Left ventricle myocardium inferior (tissue), 1 donor: ENCODE results near the gene CRYBB1. TPM values are rescaled to one million over a fixed set of nuclear protein-coding genes. Genes with fewer than 3 reads are reported as not detected.

Source experiments
- DNase-seq: peaks from one replicate; pipeline ENCODE4 v3.0.0-alpha.2; 2020
- H3K27ac ChIP-seq: fragments of 200-600 bp; replicated peaks from 2 replicates; pipeline ENCODE4 v1.8.0; 2021
- H3K27me3 ChIP-seq: fragments of 200-600 bp; 2 replicates; pipeline ENCODE4 v1.8.0; 2021; ENCODE audit warnings: low read depth
- H3K36me3 ChIP-seq: fragments of 200-600 bp; 2 replicates; pipeline ENCODE4 v1.8.0; 2021
- H3K4me1 ChIP-seq: fragments of 200-600 bp; 2 replicates; pipeline ENCODE4 v1.8.0; 2021
- H3K4me3 ChIP-seq: fragments of 200-600 bp; 2 replicates; pipeline ENCODE4 v1.8.0; 2021; ENCODE audit warnings: mild to moderate bottlenecking, moderate library complexity
- H3K9me3 ChIP-seq: fragments of 200-600 bp; replicated peaks from 2 replicates; pipeline ENCODE4 v1.8.0; 2021
- CTCF ChIP-seq: fragments of 200-600 bp; IDR thresholded peaks from 2 replicates; pipeline ENCODE4 v1.8.0; 2021; ENCODE audit warnings: antibody characterized with exemption, mild to moderate bottlenecking, borderline replicate concordance
- intact Hi-C: fragments of 100-400 bp; cut with micrococcal nuclease; formaldehyde crosslinking; loops from one replicate; pipeline ENCODE4 v1.11.0; 2022
- microRNA-seq: library from miRNA; unstranded; fragments of <30 nt; microRNA quantifications from one replicate; pipeline ENCODE4 v1.2.0, GENCODE V29; 2020
- total RNA-seq: library from RNA; stranded (reverse); fragmentation: NEBNext Ultra II Directional; extraction: Animal tissue kit (Norgen Biotek cat#: 25700); gene quantifications from one replicate; pipeline ENCODE4 v1.2.1, GENCODE V29; 2021
- donor health status: DM: no; HTN: yes; CAD: no; lungs with severe emphysema.

CRYBB1 gene
- total RNA-seq, 1 donor from 2014 or later, result 0.66 TPM

GRCh38 chr22:26549902-26550497 lies 67.8 kb downstream of the CRYBB1 start:
- Histone ChIP-seq H3K4me1 (peaks cover 92% of the 10 kb centered on the region), H3K27ac (peak overlapping the region; percentile 89), H3K36me3 (no peaks in the 10 kb centered on the region), H3K4me3 (peak overlapping the region; percentile 14), H3K27me3 (no peaks in the 10 kb centered on the region), H3K9me3 (no peaks in the 10 kb centered on the region)
- TF ChIP-seq CTCF, result no peak
- intact Hi-C loops, result no loop called here
- no peak for DNase-seq

Small RNA genes lying within 50 kb of the gene (microRNA-seq; reads per million reads assigned to microRNA genes)
- 1.6 reads per million for gene MIR548J

Other genes starting within 250 kb of the CRYBB1 start
- gene ASPHD2, start 188.8 kb downstream of the CRYBB1 start, total RNA-seq, result 0.11 TPM
- gene HPS4, start 134.2 kb downstream of the CRYBB1 start, total RNA-seq, result 11.7 TPM
- 23.5 TPM for gene SRRD, start 134.2 kb downstream of the CRYBB1 start, total RNA-seq
- 25.7 TPM for gene TFIP11, start 105.6 kb downstream of the CRYBB1 start, total RNA-seq
- 28.5 TPM for gene TPST2, start 27.9 kb downstream of the CRYBB1 start, total RNA-seq
- gene CRYBA4, start 3.9 kb upstream of the CRYBB1 start, total RNA-seq, result not detected
- gene MIAT, start 39.6 kb upstream of the CRYBB1 start, total RNA-seq, result 0.66 TPM